Right renal pelvis (tissue), 4 donors: ENCODE data around the gene DAB1. TPM values are rescaled to one million over a fixed set of nuclear protein-coding genes. Genes with fewer than 3 reads are reported as not detected.
"Not testable (repeated sequence)": the region's sequence is repeated elsewhere in the genome, so short reads cannot be mapped to it uniquely, and the experiment has no call there.

Experiments used
- DNase-seq, 4 donors: peaks; one replicate each; pipeline ENCODE4 v3.0.0-alpha.2; 2013; ENCODE audit warnings: low read depth in 4 of 4, low spot score in 3 of 4, missing footprints in 1 of 4
- polyA plus RNA-seq, 4 donors: library from polyadenylated mRNA; unstranded; fragments of 120-200 nt; gene quantifications; one replicate each; pipeline ENCODE4 v1.2.1, GENCODE V29; 2013; ENCODE audit not compliant: insufficient read length in 4 of 4

DAB1 gene
- polyA plus RNA-seq, 4 donors = 6.3 to 9.1 (median 7.4) TPM

DNA sequence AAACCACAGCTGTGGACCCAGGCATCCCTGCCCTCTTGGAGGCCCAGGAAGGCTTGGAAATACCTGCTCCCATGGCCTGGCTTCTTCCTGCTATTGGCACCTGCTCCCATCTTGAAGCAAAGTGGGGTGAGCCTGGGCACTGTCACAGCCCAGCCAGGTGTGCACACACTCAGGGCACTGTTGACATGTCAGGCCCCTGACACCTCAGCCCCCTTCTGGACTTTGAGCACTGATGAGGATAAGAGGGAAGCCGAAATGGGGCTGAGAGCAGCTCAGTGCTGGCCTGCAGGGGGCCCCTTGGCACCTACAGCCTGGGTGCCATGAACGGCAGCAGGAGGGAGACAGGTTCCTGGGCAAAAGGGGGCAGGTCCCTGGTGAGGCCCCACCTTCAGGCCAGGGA lies 55.9 kb downstream of the DAB1 start:
- no peak for DNase-seq

DNA sequence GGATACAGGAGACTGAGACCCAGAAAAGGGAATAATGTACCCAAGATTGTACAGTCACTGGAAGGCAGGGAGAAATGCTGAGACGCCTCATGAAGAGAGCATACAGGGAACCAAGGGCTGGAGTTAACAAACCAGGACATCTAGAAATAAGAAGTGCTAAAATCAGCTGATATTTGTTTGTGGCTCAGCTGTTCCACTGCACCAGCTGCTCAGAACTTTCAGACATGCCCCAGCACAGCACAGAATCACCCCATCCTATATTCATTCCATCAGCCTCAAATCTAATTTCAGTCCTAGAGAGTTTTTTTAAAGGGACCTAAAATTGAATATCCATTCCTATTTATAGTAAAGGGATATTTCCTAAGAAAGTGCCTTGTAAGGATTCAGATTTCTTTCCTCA lies 60.2 kb downstream of the DAB1 start:
- DNase-seq = no peak

DNA sequence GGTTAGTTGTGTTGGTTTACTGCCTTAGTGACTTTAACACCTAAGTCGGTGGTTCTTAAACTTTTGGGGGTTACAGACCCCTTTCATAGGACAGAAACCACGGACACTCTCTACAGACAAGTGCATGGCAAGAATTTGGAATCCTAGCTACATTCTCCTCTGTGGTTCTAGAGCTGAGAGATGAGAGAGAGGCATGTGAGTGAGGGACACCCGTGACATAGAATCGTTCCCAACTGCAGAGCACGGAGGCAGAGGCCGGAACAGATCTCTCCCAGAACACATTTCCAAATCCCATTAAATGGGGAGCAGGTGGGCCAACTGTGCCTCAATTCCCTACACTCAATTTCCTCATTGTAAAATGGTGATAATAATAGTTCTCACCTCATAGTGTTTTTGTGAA lies 60.7 kb downstream of the DAB1 start:
- no peak for DNase-seq

DNA sequence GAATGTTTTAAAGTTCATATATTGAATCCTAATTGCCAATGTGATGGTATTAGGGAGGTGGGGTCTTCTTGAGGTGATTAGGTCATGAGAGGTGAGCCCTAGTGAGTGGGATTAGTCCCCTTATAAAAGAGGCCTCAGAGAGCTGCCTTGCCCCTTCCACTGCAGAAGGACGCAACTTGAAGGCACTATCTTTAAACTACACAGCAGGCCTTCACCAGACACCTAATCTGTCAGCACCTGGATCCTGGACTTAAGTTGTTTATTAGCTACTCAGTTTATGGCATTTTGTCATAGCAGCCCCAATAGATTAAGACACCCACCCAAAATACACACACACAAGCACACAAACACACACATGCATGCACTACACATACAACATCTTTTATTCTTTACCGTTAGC lies 61.4 kb downstream of the DAB1 start:
- no peak for DNase-seq

DNA sequence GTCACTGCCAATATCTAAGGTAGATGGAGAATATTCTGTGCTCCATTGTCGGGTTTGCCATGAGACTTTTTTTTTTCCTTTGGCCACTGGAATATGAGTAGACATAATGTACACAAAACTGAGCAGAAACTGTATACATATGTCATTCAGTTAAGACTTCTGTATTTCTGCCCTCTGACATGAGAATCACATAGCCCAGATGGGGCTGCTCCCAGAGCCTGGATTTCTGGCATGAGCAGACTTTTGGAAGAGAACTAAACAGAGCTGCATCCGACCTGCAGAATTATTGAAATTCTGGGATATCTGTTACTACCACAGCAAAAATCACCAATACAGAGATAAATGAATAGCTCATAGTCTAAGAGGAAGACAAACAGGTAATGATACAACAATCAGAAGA lies 62.3 kb downstream of the DAB1 start:
- no peak for DNase-seq

DNA sequence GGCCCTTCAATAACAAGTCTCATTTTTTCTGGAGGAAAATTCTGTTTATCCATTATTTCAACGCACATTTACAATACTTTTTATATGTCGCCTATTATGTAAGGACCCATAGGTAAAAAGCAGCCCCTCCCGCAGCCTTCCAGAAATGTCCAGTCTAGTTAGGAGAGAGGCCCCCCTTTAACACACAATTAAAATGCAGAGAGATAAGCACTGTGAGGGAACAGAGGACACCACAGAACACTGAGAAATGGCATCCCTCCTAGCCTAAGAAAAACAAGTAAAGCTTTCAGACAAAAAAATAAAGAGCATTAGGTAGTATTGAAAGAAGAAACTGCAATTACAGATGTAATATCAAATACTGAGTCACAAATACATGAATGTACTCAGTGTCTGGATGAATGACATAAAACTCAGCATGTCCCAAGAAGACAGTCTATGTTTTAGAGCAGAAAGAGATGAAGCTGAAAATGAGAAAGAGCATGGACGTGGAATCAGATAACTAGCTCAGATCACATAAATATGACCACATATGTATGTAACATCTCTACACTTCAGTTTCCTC lies 62.9 kb downstream of the DAB1 start:
- no peak for DNase-seq

DNA sequence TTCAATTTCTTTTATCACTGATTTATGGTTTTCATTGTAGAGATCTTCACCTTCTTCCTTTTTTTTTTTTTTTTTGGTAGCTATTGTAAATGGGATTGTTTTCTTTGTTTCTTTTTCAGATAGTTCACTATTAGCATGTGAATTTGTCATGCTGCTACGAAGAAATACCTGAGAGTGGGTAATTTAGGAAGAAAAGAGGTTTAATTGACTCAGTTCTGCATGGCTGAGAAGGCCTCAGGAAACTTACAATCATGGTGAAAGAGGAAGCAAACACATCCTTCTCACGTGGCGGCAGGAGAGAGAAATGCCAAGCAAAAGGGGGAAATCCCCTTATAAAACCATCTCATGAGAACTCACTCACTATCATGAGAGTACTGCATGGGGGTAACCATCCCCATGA lies 66.4 kb downstream of the DAB1 start:
- no peak for DNase-seq

DNA sequence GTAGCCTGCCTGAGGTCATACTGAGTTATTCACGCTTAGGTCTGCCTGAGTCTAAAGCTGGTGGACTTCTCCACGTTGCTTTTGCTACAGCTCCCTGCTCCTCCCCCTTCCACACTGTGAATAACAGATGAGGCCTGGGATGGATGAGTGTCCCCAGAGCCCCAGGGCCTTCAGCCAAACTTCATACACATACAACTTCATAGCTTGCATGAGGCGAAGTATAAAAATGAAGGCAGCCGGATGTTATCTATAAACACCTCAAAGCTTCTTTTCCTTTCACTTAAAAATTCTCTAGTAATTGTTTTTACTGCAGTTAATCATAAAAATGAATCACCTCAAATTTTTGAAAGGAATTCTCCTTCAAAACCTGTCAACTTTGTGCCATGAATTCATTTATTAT lies 70.2 kb downstream of the DAB1 start:
- DNase-seq = no peak

DNA sequence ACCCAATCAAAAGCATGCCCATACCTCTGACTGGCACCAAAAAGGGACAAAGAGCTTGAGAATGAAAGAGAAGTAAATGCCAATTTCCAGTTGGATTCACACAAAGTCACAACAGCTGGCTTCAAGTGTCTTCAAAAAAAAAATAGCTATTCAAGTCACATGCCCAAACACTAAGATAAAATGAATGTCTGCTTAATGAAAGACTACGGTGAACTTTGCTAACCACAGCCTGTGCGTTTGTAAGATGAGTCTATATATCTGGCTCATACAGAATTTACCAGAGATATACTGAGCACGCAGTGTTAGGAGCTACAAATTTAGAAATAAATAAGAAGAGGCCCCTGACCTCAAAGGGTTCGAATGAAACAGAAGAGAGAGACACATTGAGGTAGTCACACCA lies 73.2 kb downstream of the DAB1 start:
- DNase-seq = no peak

DNA sequence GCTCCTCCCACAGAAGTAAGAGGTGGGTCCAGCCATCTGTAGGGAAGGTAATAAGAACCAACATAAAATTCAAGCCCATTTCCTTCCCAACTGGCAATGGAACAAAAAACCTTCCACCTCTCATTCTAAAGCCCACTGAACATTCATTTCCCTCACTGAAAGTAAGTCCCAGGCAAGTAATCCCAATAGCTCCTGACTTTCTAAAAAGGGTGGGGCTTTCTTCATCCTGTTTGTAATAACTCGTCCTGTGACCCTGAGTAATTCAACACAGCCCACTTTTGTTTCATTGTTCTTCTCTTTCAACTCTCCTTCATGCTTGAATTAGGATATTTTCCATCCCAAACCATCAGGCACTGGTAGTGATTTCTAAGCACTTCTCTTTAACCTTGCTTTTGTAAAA lies 74.9 kb downstream of the DAB1 start:
- no peak for DNase-seq

DNA sequence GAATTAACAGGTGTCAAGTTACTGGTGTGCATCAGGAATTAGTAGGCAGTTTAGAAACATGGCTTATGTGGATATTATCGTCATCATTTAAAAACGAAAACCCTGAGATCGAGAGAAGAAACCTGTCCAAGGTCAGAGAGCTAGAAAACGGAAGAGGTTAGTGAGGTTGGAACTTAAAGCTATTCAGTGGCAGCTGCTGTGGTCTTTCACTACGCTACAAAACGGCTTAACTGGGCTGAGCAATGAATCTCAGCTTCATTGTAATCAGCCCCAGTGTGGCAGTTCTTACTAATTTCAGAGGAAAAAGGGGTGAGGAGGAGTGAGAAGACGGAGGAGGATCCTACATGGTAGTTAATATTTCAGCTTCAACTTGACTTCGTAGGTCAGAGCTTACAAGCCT lies 77.9 kb downstream of the DAB1 start:
- DNase-seq = no peak

DNA sequence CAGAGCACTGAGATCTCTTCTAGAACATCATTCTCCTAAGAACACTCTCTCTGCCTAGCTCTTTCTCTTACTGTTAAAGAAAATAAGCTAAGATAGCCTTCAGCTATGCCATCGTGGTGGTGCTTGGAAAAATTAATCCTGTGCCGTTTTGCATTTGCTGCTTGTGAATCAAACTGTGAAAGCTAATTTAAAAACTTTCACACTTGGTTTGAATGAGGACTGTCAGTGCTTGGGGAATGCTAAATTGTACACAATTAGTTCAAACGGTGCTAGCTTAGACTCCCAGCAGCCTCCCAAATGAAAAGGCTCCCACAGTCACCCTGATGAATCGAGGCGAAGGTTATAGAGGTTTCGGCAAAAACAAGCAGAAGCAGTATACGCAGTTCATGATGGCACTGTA lies 79.6 kb downstream of the DAB1 start:
- no peak for DNase-seq

DNA sequence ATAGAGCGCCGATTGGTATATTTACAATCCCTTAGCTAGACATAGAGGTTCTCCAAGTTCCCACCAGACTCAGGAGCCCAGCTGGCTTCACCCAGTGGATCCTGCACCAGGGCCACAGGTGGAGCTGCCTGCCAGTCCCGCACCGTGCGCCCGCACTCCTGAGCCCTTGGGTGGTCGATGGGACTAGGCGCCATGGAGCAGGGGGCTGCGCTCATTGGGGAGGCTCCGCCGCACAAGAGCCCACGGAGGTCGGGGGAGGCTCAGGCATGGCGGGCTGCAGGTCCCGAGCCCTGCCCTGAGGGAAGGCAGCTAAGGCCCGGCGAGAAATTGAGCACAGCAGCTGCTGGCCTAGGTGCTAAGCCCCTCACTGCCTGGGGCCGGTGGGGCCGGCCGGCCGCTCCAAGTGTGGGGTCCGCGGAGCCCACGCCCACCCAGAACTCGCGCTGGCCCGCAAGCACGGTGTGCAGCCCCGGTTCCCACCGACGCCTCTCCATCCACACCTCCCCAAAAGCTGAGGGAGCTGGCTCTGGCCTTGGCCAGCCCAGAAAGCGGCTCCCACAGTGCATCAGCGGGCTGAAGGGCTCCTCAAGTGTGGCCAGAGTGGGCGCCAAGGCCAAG lies 80.5 kb downstream of the DAB1 start:
- not testable (repeated sequence) for DNase-seq

DNA sequence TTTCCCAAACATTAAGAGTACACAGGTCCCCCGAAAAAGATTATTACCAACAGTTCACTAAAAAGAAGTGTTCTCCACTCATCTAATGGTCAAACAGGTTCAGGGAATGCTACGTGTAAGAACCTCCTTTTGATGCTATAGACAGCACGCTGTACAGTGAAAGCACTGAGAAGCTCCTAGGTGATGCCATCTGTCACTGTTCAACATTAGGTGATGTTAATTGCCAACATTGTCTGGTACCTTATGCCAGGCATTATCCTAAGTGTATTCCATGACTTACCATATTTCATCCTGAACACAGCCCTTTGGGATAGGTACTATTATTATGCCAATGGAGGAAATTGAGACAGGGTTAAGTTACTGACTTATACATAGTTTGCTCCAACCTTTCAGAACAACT lies 82.1 kb downstream of the DAB1 start:
- DNase-seq = no peak

DNA sequence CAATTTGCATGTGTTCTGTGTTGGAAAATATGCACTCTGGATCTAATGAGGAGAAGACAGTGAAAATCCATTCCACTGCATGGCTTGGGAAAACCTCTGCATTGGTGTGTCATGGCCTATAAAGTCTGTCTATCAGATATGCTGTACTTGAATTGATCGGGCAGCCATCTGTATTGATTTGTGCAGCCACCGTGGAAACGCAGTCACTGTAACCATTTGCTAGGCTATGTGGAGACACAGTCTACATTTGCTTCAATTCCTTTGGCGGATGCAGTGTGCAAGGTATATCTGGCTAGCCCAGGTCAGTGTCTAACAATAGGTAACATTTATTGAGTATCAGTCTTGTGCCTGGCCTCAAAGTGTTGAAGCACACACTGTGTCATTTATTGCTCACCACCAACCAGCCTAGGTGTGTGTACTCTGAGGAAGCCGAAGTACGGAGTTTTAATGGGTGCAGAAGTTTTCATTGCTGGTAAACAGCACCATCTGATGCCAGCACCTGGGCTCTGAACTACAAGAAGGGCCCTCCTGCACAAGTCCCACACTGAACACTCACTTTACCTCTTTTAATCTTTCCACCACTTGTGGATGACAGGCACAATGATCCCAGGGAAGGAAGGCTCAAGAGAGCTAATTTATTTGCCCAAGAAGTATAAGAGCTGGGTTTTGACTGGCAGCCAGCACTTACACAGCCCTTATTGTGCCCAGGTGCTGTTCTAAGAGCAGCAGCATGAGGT lies 83.4 kb downstream of the DAB1 start:
- no peak for DNase-seq

DNA sequence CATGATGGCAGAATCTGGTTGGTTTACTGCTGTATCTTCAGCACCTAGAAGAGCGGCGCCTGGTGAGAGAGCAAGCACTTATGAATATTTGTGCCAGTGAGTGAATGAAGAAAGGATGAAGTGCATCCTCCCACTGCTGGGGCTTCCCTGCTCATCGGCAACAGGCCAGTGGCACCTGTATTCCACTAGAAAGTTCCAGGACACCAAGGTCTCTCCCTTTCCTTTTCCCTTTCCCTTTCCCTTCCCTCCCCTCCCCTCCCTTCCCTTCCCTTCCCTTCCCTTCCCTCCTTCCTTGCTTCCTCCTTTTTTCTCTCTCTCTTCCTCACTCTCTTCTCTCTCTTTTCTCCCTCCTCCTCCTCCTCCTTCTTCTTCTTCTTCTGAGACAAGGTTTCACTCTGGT lies 86.2 kb downstream of the DAB1 start:
- DNase-seq = no peak

DNA sequence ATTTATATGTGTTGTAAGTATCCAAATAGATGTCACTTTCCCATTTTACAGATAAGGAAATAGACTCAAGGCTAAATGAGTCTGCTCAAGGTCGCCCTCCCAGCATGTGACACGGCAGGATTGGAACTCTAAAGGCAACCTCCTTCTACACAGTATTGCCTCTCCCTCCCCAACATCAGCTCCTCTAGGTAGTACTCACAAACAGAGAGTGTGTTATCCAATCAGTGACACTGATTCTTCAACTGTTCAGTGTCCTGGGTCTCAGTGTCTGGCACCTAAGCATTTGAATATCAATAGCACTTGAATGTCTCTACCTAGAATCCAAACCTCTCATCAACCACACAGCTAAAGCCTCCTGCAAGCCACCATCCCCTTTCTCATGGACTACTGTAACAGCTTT lies 87.1 kb downstream of the DAB1 start:
- no peak for DNase-seq

DNA sequence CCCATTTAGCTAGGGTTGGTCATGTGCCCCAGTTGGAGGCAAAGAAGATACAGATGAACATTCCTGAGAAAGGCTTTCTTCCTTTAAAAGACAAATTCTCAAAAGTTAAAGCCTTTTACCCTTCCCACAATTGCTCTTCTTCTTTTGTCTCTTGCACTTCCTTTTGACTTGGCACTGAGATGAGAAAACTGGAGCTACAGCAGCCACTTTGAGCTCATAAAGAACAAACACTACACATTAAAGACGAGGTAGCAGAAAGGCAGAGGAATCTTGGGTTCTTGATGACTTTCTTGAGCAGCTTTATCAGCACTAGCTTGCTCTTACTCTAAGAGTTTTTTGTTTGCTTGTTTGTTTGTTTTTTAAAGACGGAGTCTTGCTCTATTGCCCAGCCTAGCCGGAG lies 92.2 kb downstream of the DAB1 start:
- no peak for DNase-seq

DNA sequence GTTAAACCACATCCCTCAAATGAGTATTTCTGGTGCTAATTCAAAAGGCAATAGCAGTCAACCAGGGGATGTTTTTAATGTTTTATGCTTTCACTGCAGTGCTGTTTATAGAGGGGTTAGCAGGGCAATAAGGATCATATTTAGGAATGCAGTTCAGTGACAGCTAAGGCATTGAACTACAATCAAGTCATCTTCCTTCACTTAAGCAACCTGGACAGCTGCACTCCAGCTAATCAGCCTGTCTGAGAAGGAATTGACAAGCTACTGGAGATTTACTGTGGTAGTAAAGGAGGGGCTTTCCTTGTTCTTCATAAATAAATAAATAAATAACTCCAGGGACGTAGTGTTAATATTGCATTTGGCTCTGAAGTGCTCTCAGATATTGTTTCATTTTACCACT lies 93.9 kb downstream of the DAB1 start:
- no peak for DNase-seq

DNA sequence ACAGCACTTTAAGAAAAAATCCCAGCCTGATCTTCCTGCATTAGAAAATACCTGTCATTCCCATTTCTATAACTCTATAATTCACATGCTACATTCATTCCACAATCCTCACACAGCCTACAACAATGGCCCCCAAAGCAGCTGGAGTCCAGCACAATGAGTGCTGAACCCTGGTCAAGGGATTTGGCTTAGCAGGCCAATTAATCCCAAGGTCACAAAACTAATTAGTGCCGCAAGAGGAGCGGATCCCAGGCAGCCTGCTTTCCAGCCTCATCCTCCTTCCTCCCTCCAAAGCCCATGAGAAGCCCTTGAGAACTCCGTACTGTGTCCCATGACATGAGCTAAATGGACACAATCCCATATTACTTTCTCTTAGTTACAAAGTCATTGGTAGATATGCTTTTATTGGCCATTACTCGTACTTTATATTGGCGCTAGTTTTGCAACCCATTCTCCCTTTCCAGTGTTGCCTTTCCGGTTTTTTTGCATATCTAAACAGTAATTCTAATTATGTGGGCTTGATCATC lies 94.8 kb downstream of the DAB1 start:
- no peak for DNase-seq

DNA sequence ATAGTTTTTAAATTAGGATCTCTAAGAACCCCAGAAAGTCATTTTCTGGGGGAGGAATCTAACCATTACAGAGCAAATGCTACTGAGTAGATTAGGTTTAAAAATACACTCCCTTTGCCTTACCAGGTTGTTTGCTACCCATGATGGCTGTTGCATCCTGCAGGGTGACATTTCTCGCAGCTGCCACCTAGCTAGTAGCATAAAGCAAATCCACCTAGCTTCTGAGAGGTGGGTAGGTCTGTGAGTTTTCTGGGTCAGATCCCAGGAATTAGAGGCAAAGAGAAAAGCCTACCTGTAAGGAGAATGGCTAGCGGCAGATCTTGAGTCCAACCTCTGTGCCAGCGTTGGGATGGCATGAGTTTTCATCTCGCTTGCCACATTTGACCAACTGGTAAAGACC lies 95.9 kb downstream of the DAB1 start:
- no peak for DNase-seq

DNA sequence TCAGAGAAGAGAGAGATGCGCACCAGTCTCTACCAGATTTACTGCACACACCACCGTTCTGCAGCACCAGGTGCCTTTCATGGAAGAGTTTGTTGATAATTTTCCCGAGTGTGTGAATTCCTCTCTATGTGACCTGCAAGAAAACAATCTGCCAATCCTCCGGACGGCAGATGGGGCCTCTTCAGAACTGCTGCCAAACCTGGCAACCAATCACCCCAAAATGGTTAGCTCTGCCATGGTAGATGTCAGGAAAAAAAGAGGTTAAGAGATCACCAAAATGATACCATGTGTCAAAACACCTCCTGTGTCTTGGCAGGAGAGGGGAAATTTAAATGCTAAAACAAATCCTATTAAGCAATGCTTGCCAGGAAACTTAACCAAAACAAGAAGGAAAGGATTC lies 96.5 kb downstream of the DAB1 start:
- no peak for DNase-seq
